NCI-H1092 (cell line): ENCODE measurements around the gene INTS6.

Source experiments
- DNase-seq: peaks from one replicate; lab custom pipeline; 2025; lab: John Stamatoyannopoulos, UW

The INTS6 gene

GRCh38 chr13:51342706-51343105 is 110.1 kb downstream of the INTS6 start:
- DNase-seq = no peak

- no peak for DNase-seq
These were observed 111.0 kb downstream of the INTS6 start for GRCh38 chr13:51341791-51342190.

- DNase-seq = no peak
These were observed 111.6 kb downstream of the INTS6 start for GRCh38 chr13:51341232-51341631.

- no peak for DNase-seq
These were observed 112.7 kb downstream of the INTS6 start for GRCh38 chr13:51339952-51340732.

GRCh38 chr13:51339354-51339753 is 113.5 kb downstream of the INTS6 start, which contains the start of gene SERPINE3:
TSS of gene SERPINE3 (plus strand) at chr13:51339691. CDS start at chr13:51341092, 1,401 bp downstream.
- DNase-seq = no peak

- DNase-seq = no peak
These were observed 116.1 kb downstream of the INTS6 start for GRCh38 chr13:51336746-51337145.

GRCh38 chr13:51333826-51334225 is 119.0 kb downstream of the INTS6 start:
- no peak for DNase-seq

GRCh38 chr13:51333421-51333820 is 119.4 kb downstream of the INTS6 start:
- DNase-seq = no peak

- DNase-seq = no peak
These were observed 120.1 kb downstream of the INTS6 start for GRCh38 chr13:51332566-51333361.

GRCh38 chr13:51331354-51331861 is 121.4 kb downstream of the INTS6 start:
- DNase-seq = no peak

GRCh38 chr13:51330791-51331190 is 122.0 kb downstream of the INTS6 start:
- no peak for DNase-seq

- DNase-seq = no peak
These were observed 123.2 kb downstream of the INTS6 start for GRCh38 chr13:51329606-51330005.

- DNase-seq = no peak
These were observed 124.3 kb downstream of the INTS6 start for GRCh38 chr13:51328488-51328887.

GRCh38 chr13:51327961-51328360 is 124.9 kb downstream of the INTS6 start:
- no peak for DNase-seq

GRCh38 chr13:51326777-51327176 is 126.1 kb downstream of the INTS6 start:
- DNase-seq = no peak

- no peak for DNase-seq
These were observed 127.0 kb downstream of the INTS6 start for GRCh38 chr13:51325837-51326236.

- DNase-seq = peak; percentile 45
These were observed 128.0 kb downstream of the INTS6 start for GRCh38 chr13:51324714-51325420.

GRCh38 chr13:51323824-51324511 is 128.9 kb downstream of the INTS6 start:
- no peak for DNase-seq

GRCh38 chr13:51322826-51323225 is 130.0 kb downstream of the INTS6 start:
- no peak for DNase-seq

GRCh38 chr13:51321836-51322235 is 131.0 kb downstream of the INTS6 start:
- no peak for DNase-seq

- no peak for DNase-seq
These were observed 134.0 kb downstream of the INTS6 start for GRCh38 chr13:51318876-51319275.

GRCh38 chr13:51318015-51318414 is 134.8 kb downstream of the INTS6 start:
- no peak for DNase-seq
